Retinal pigment epithelial cell (primary cell): ENCODE results near the gene TBXAS1.

ENCODE experiments used
- DNase-seq: peaks from one replicate; pipeline ENCODE4 v3.0.0-alpha.2; 2010; ENCODE audit warnings: low read depth
- H3K4me3 ChIP-seq: 2 replicates; pipeline ENCODE4 v1.5.1; 2011; ENCODE audit warnings: mild to moderate bottlenecking, low read length, control low read depth, moderate library complexity
- TF ChIP-seq, protein P1 (sequence below): conservative IDR thresholded peaks from 2 replicates; pipeline ENCODE4 v1.5.1; 2011; ENCODE audit warnings: low read depth, low read length, control low read depth, inconsistent platforms

TBXAS1 gene

GRCh38 chr7:139914306-139915267 is 85.5 kb downstream of the TBXAS1 start:
- no peak for DNase-seq
- no peak overlapping the region for H3K4me3 ChIP-seq
- TF ChIP-seq, protein P1, sequence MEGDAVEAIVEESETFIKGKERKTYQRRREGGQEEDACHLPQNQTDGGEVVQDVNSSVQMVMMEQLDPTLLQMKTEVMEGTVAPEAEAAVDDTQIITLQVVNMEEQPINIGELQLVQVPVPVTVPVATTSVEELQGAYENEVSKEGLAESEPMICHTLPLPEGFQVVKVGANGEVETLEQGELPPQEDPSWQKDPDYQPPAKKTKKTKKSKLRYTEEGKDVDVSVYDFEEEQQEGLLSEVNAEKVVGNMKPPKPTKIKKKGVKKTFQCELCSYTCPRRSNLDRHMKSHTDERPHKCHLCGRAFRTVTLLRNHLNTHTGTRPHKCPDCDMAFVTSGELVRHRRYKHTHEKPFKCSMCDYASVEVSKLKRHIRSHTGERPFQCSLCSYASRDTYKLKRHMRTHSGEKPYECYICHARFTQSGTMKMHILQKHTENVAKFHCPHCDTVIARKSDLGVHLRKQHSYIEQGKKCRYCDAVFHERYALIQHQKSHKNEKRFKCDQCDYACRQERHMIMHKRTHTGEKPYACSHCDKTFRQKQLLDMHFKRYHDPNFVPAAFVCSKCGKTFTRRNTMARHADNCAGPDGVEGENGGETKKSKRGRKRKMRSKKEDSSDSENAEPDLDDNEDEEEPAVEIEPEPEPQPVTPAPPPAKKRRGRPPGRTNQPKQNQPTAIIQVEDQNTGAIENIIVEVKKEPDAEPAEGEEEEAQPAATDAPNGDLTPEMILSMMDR, result no peak

DNA sequence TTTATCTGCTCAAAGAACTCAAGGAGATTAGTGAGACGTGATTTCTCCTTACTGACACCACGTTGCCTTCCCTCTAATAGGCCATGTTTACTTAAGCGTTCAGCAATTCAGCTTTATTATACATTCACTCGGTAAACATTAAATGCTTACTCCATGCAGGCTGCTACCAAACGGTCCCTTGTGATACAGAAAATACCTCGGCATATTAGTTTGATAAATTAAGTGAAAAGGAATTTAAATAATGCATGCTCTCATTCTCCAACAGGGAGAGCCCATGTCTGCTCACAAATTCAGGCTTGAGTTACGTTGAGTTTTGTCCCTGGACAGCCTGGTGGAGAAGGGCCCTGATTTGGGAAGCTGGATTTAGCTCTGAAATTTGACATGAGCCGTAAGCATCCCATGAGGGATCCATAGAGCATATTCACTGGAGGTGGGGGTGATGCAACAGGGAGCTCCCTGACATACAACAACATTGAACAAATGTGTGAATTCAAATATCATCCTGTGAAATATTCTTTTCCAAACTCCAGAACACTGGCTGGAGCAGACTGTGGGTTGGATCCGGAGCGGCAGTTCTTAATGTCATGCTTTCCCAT is 86.3 kb downstream of the TBXAS1 start:
- H3K4me3 ChIP-seq, result no peak overlapping the region
- peak; percentile 78 for DNase-seq
- TF ChIP-seq, protein P1, result peak; percentile 3

DNA sequence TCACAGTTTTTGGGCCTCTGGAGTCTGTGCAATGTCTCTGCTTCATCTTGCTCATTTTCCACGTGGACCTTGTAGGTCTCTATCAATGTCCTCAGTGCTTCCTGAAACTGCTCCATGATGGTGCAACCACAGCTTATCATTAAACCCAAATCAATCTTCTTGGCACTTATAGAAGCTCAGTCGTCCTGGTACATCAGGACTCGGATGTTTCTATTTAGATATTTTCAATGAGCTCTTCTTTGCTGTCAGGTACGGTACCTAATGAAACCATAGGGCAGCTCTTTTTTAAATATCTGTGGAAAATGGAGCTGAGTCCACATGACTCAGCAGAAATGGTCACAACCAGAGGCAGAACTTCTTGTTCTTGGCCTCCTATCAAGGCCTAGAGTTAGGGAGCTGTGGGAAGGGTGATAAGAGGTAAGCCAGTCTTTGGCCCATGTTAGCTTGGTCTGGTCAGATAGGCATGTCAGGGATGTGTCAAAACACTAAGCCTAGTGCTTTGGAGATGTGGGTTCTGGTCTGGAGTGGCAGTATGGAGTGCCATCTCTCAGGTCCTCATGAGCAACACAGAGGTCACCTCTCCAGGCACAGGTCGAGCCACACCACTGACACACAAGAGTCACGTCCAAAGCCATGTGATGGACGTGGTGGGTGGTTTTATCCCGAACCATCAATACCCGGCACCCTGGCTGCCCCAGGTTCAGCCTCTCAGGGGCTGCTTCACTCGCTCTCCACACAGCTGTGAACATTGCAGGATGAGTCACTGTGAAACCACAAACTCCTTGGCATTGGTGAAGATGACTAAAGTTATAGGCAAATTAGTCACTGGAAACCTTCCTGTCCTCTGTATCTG is 87.0 kb downstream of the TBXAS1 start:
- DNase-seq, result peak; percentile 83
- no peak overlapping the region for H3K4me3 ChIP-seq
- TF ChIP-seq, protein P1, result no peak

DNA sequence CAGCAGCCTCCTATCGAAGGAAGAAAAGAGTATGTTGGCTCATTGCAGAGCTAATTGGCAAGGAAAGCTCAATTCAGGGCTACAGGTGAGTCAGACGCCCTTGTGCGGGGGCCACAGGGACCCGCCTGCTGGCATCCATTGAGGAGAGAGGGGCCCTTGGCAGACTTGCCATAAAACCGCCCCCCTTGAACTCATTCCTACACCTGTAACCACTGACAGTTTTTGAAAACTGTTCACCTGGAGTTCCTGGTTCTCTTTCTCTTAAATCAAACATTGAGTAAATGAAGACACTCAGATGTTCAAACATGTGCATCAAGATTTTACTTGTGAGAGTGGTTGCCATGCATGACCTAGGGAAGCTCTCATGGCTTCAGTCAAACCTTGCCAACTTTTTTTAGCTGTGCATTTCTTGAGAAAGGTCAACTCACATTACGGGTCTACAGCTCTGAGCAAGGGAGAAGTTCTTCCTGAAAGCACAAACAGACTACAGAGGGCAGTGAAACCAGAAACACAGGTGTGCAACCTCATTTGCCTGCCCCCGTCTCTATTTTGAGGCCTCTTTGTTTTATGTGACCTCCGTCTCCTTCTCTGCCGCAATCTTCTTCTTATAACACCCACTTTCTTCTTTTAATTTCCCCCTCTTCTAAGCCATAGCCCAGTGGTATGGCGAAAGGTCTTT is 87.8 kb downstream of the TBXAS1 start:
- H3K4me3 ChIP-seq, result no peak overlapping the region
- no peak for DNase-seq
- TF ChIP-seq, protein P1, result no peak

- no peak overlapping the region for H3K4me3 ChIP-seq
- TF ChIP-seq, protein P1, result no peak
- no peak for DNase-seq
These were observed 88.8 kb downstream of the TBXAS1 start for GRCh38 chr7:139917851-139918250.

- H3K4me3 ChIP-seq, result no peak overlapping the region
- no peak for DNase-seq
- TF ChIP-seq, protein P1, result no peak
These were observed 89.4 kb downstream of the TBXAS1 start for GRCh38 chr7:139918480-139918879.
